OCI-LY3 (cell line): ENCODE data around the gene TNNI3K.

ENCODE experiments used
- H2AFZ ChIP-seq: fragments of 200-600, 300-600 bp; shearing (Covaris generic); 2 replicates; pipeline ENCODE4 v1.6.0; 2014; ENCODE audit warnings: antibody characterized with exemption, low read depth, low read length
- H3K27ac ChIP-seq: fragments of 200-600, 300-600 bp; sonication (generic); 2 replicates; pipeline ENCODE4 v1.5.1; 2014; ENCODE audit warnings: mild to moderate bottlenecking, low read length, moderate library complexity, mixed read lengths
- H3K27me3 ChIP-seq: fragments of 200-600, 300-600 bp; sonication (generic); 2 replicates; pipeline ENCODE4 v1.6.1; 2014; ENCODE audit warnings: low read depth, low read length, mixed read lengths
- H3K36me3 ChIP-seq: fragments of 200-600, 300-600 bp; sonication (generic); replicated peaks from 2 replicates; pipeline ENCODE3; 2014; ENCODE audit warnings: low read depth, low read length, mixed read lengths
- H3K4me1 ChIP-seq: fragments of 300-600, 200-600 bp; sonication (generic); 2 replicates; pipeline ENCODE4 v1.6.1; 2014; ENCODE audit warnings: low read length, mixed read lengths
- H3K4me2 ChIP-seq: fragments of 200-600, 300-600 bp; sonication (generic); 2 replicates; pipeline ENCODE4 v1.6.1; 2014; ENCODE audit warnings: low read length, mixed read lengths
- H3K4me3 ChIP-seq: fragments of 300-600, 200-600 bp; sonication (generic); 2 replicates; pipeline ENCODE4 v1.5.1; 2014; ENCODE audit warnings: antibody characterized with exemption, mild to moderate bottlenecking, low read length, moderate library complexity
- H3K79me2 ChIP-seq: fragments of 300-600, 200-600 bp; shearing (Covaris generic); 2 replicates; pipeline ENCODE4 v1.6.1; 2014; ENCODE audit warnings: mild to moderate bottlenecking, low read length, mixed read lengths
- H3K9ac ChIP-seq: fragments of 300-600, 200-600 bp; shearing (Covaris generic); 2 replicates; pipeline ENCODE4 v1.6.0; 2014; ENCODE audit warnings: mild to moderate bottlenecking, low read length, moderate library complexity
- H3K9me3 ChIP-seq: fragments of 200-600, 300-600 bp; shearing (Covaris generic); 2 replicates; pipeline ENCODE4 v1.6.1; 2014; ENCODE audit warnings: low read length, mixed read lengths; ENCODE audit not compliant: insufficient read depth
- H4K20me1 ChIP-seq: fragments of 200-600, 300-600 bp; sonication (generic); 2 replicates; pipeline ENCODE4 v1.6.1; 2016; ENCODE audit warnings: low read length, mixed read lengths; ENCODE audit not compliant: insufficient read depth
- CTCF ChIP-seq: fragments of 200-600, 300-600 bp; sonication (generic); IDR thresholded peaks from 2 replicates; pipeline ENCODE4 v1.5.1; 2014; ENCODE audit warnings: antibody characterized with exemption, low read length, low read depth
- EZH2phosphoT487 ChIP-seq: fragments of 200-600 bp; shearing (Covaris generic); IDR thresholded peaks from 2 replicates; pipeline ENCODE4 v1.6.1; 2018; ENCODE audit warnings: antibody characterized with exemption, mixed run types, low read depth

TNNI3K gene

GRCh38 chr1:74215229-74215628, 20.0 kb upstream of the TNNI3K start:
- Histone ChIP-seq H2AFZ (no peak overlapping the region), H3K4me1 (no peaks in the 10 kb centered on the region), H3K79me2 (no peaks in the 10 kb centered on the region), H3K27me3 (no peaks in the 10 kb centered on the region), H4K20me1 (no peaks in the 10 kb centered on the region), H3K36me3 (no peaks in the 10 kb centered on the region), H3K4me2 (no peak overlapping the region), H3K9me3 (no peaks in the 10 kb centered on the region), H3K9ac (no peak overlapping the region), H3K4me3 (no peak overlapping the region), H3K27ac (no peak overlapping the region)
- no peak for TF ChIP-seq CTCF
- no peak for TF ChIP-seq EZH2phosphoT487

GRCh38 chr1:74222701-74223100, 12.5 kb upstream of the TNNI3K start:
- no peaks in the 10 kb centered on the region for H3K9me3 ChIP-seq
- no peak overlapping the region for H3K9ac ChIP-seq
- H3K27me3 ChIP-seq, result no peaks in the 10 kb centered on the region
- H3K79me2 ChIP-seq, result no peaks in the 10 kb centered on the region
- H3K27ac ChIP-seq, result no peak overlapping the region
- H4K20me1 ChIP-seq, result no peaks in the 10 kb centered on the region
- no peaks in the 10 kb centered on the region for H3K36me3 ChIP-seq
- TF ChIP-seq CTCF (no peak), EZH2phosphoT487 (no peak)
- H3K4me3 ChIP-seq, result no peak overlapping the region
- no peaks in the 10 kb centered on the region for H3K4me1 ChIP-seq
- H2AFZ ChIP-seq, result no peak overlapping the region
- H3K4me2 ChIP-seq, result no peak overlapping the region

GRCh38 chr1:74223453-74223852, 11.7 kb upstream of the TNNI3K start:
- TF ChIP-seq CTCF (no peak), EZH2phosphoT487 (no peak)
- Histone ChIP-seq H3K36me3 (no peaks in the 10 kb centered on the region), H3K4me1 (no peaks in the 10 kb centered on the region), H2AFZ (no peak overlapping the region), H3K4me3 (no peak overlapping the region), H4K20me1 (no peaks in the 10 kb centered on the region), H3K9me3 (no peaks in the 10 kb centered on the region), H3K4me2 (no peak overlapping the region), H3K9ac (no peak overlapping the region), H3K79me2 (no peaks in the 10 kb centered on the region), H3K27ac (no peak overlapping the region), H3K27me3 (no peaks in the 10 kb centered on the region)

- no peaks in the 10 kb centered on the region for H3K79me2 ChIP-seq
- no peaks in the 10 kb centered on the region for H3K27me3 ChIP-seq
- H3K4me3 ChIP-seq, result no peak overlapping the region
- TF ChIP-seq CTCF (no peak), EZH2phosphoT487 (no peak)
- H3K4me2 ChIP-seq, result no peak overlapping the region
- H3K9ac ChIP-seq, result no peak overlapping the region
- no peaks in the 10 kb centered on the region for H3K9me3 ChIP-seq
- H3K36me3 ChIP-seq, result no peaks in the 10 kb centered on the region
- no peaks in the 10 kb centered on the region for H4K20me1 ChIP-seq
- H3K4me1 ChIP-seq, result no peaks in the 10 kb centered on the region
- H2AFZ ChIP-seq, result no peak overlapping the region
- no peak overlapping the region for H3K27ac ChIP-seq
Measured at GRCh38 chr1:74236440-74236839, 1.3 kb downstream of the TNNI3K start.
